Osteoblast (primary cell): ENCODE measurements around the gene COL20A1. TPM values are rescaled to one million over a fixed set of nuclear protein-coding genes. Genes with fewer than 3 reads are reported as not detected.
"Not testable (repeated sequence)": the region's sequence is repeated elsewhere in the genome, so short reads cannot be mapped to it uniquely, and the experiment has no call there.

Experiments
- DNase-seq: peaks from one replicate; pipeline ENCODE4 v3.0.0; 2011; ENCODE audit warnings: low spot score, mixed read lengths; ENCODE audit not compliant: insufficient read length; ENCODE audit errors: missing footprints
- H2AFZ ChIP-seq: 2 replicates; pipeline ENCODE4 v1.6.0; 2011; ENCODE audit warnings: mild to moderate bottlenecking, low read length
- H3K27ac ChIP-seq: 2 replicates; pipeline ENCODE4 v1.5.1; 2011; ENCODE audit warnings: mild to moderate bottlenecking, low read depth, low read length, moderate library complexity
- H3K27me3 ChIP-seq: 2 replicates; pipeline ENCODE4 v1.6.0; 2012; ENCODE audit warnings: mild to moderate bottlenecking, control low read depth, inconsistent platforms, low read length, moderate library complexity; ENCODE audit not compliant: insufficient read depth
- H3K36me3 ChIP-seq: 2 replicates; pipeline ENCODE4 v1.5.1; 2011; ENCODE audit warnings: mild to moderate bottlenecking, low read length, control low read depth, moderate library complexity; ENCODE audit not compliant: insufficient read depth
- H3K4me1 ChIP-seq: 2 replicates; pipeline ENCODE4 v1.5.1; 2011; ENCODE audit warnings: mild to moderate bottlenecking, low read length, control low read depth, moderate library complexity; ENCODE audit not compliant: insufficient read depth
- H3K4me2 ChIP-seq: 2 replicates; pipeline ENCODE4 v1.6.0; 2011; ENCODE audit warnings: mild to moderate bottlenecking, low read length; ENCODE audit not compliant: insufficient read depth
- H3K4me3 ChIP-seq: fragments of 200-600 bp; sonication (generic); 3 replicates; pipeline ENCODE4 v1.5.1; 2012; ENCODE audit warnings: mild to moderate bottlenecking, low read length, inconsistent platforms; ENCODE audit not compliant: insufficient read depth
- H3K79me2 ChIP-seq: 2 replicates; pipeline ENCODE4 v1.6.0; 2012; ENCODE audit warnings: mild to moderate bottlenecking, low read length, control low read depth, inconsistent platforms; ENCODE audit not compliant: insufficient read depth
- H3K9me3 ChIP-seq: 2 replicates; pipeline ENCODE4 v1.5.1; 2011; ENCODE audit warnings: low read depth, low read length, control low read depth
- H4K20me1 ChIP-seq: 2 replicates; pipeline ENCODE4 v1.6.0; 2012; ENCODE audit warnings: mild to moderate bottlenecking, low read length, control low read depth; ENCODE audit not compliant: insufficient read depth
- CTCF ChIP-seq: IDR thresholded peaks from 2 replicates; pipeline ENCODE4 v1.5.1; 2011; ENCODE audit warnings: mild to moderate bottlenecking, low read depth, low read length, moderate library complexity; ENCODE audit errors: extremely low read depth
- total RNA-seq: library from RNA; depleted of rRNA; stranded (reverse); fragments of >200 nt; gene quantifications from 2 replicates; pipeline ENCODE4 v1.2.3, GENCODE V29; 2012

Gene COL20A1
- total RNA-seq, 1 donor, result not detected

DNA sequence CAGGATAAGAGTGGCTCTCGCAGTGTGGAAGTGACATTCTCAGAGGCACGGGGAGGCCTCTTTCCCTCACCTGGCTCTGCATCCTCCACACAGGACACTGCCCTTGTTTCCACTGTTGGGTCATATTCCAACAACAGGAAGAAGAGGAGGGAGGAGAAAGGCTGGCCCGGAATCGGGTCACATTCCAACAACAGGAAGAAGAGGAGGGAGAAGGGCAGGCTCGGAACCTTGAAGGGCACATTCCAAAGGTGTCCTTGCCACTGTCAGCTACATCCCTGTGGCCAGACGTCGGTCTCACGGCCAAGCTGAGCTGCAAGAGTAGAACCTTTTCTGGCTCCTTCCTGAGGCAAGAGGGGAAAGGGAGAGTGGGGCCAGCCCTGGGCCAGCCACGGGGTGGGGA, 42.7 kb downstream of the COL20A1 start:
- H3K4me3 ChIP-seq, result no peak overlapping the region
- peaks cover 3% of the 10 kb centered on the region for H3K9me3 ChIP-seq
- DNase-seq, result no peak
- no peak overlapping the region for H3K4me2 ChIP-seq
- H3K4me1 ChIP-seq, result peaks cover 13% of the 10 kb centered on the region
- no peak for TF ChIP-seq CTCF
- peaks cover 17% of the 10 kb centered on the region for H3K27me3 ChIP-seq
- no peaks in the 10 kb centered on the region for H4K20me1 ChIP-seq
- H3K36me3 ChIP-seq, result no peaks in the 10 kb centered on the region
- H3K27ac ChIP-seq, result no peak overlapping the region
- no peaks in the 10 kb centered on the region for H3K79me2 ChIP-seq
- H2AFZ ChIP-seq, result no peak overlapping the region

- H3K4me1 ChIP-seq, result peaks cover 13% of the 10 kb centered on the region
- no peak for TF ChIP-seq CTCF
Measured at GRCh38 chr20:63336232-63336752, 43.3 kb downstream of the COL20A1 start.

DNA sequence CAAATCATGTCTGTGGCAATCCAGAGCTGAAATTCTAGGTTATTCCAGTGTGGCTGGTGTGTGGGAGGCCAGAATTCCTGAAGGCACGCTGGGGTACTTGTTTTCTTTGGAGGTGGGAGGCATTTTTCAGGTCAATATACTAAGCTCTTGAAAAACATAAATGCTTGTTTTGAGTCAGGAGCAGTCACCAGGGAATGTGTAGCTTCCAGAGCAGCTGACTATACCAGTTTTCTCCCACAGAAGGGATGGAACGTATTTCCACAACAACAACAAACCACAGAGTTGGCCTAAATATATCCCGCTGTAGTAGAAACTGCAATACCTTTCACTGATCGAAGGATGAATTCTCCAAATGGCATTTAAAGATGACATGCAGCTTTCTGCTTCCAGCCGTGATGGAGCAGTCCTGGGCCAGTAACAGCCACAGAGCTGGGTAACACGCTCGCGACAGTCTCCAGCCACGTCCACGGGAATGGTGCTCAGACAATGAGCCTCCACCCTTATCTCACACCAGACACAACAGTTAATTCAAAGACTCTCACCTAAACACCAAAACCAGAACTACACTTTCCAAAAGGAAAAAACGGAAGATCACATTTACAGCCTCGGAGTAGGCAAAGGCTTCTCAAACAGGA, 44.9 kb downstream of the COL20A1 start:
- no peaks in the 10 kb centered on the region for H3K9me3 ChIP-seq
- peak; percentile 94 for DNase-seq
- H2AFZ ChIP-seq, result no peak overlapping the region
- H3K4me1 ChIP-seq, result peaks cover 13% of the 10 kb centered on the region
- peak overlapping the region; percentile 46 for H3K4me2 ChIP-seq
- no peaks in the 10 kb centered on the region for H3K36me3 ChIP-seq
- no peaks in the 10 kb centered on the region for H3K79me2 ChIP-seq
- no peak overlapping the region for H3K4me3 ChIP-seq
- no peaks in the 10 kb centered on the region for H4K20me1 ChIP-seq
- no peak overlapping the region for H3K27ac ChIP-seq
- peaks cover 23% of the 10 kb centered on the region for H3K27me3 ChIP-seq
- TF ChIP-seq CTCF, result no peak

More at GRCh38 chr20:63336232-63336752, 43.3 kb downstream of the COL20A1 start:
- no peaks in the 10 kb centered on the region for H4K20me1 ChIP-seq
- no peak overlapping the region for H3K4me3 ChIP-seq
- no peaks in the 10 kb centered on the region for H3K36me3 ChIP-seq
- H3K27ac ChIP-seq, result no peak overlapping the region
- no peak for DNase-seq
- peaks cover 3% of the 10 kb centered on the region for H3K9me3 ChIP-seq
- H3K27me3 ChIP-seq, result peaks cover 21% of the 10 kb centered on the region
- no peaks in the 10 kb centered on the region for H3K79me2 ChIP-seq
- no peak overlapping the region for H3K4me2 ChIP-seq
- H2AFZ ChIP-seq, result no peak overlapping the region

DNA sequence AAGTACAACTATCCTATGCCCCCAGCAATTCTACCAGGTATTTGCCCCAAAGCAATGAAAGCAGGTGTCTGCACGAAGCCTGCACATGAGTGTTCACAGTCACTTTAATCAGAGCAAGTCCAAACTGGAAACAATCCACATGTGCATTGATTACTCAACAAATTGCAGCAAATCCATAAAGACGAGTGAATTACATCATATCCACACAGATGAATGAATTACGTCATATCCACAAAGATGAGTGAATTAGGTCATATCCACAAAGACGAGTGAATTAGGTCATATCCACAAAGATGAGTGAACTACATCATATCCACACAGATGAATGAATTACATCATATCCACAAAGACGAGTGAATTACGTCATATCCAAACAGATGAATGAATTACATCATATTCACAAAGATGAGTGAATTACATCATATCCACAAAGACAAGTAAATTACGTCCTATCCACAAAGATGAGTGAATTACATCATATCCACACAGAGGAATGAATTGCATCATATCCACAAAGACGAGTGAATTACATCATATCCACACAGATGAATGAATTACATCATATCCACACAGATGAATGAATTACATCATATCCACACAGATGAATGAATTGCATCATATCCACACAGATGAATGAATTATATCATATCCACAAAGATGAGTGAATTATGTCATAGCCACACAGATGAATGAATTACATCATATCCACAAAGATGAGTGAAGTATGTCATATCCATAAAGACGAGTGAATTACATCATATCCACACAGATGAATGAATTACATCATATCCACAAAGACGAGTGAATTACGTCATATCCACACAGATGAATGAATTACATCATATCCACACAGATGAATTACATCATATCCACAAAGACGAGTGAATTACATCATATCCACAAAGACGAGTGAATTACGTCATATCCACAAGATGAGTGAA, 46.4 kb downstream of the COL20A1 start:
- not testable (repeated sequence) for H3K4me2 ChIP-seq, H2AFZ ChIP-seq, H4K20me1 ChIP-seq, H3K36me3 ChIP-seq, H3K9me3 ChIP-seq, H3K27ac ChIP-seq, H3K4me3 ChIP-seq, H3K79me2 ChIP-seq, DNase-seq
- Histone ChIP-seq H3K4me1 (peaks cover 13% of the 10 kb centered on the region), H3K27me3 (peaks cover 34% of the 10 kb centered on the region)

DNA sequence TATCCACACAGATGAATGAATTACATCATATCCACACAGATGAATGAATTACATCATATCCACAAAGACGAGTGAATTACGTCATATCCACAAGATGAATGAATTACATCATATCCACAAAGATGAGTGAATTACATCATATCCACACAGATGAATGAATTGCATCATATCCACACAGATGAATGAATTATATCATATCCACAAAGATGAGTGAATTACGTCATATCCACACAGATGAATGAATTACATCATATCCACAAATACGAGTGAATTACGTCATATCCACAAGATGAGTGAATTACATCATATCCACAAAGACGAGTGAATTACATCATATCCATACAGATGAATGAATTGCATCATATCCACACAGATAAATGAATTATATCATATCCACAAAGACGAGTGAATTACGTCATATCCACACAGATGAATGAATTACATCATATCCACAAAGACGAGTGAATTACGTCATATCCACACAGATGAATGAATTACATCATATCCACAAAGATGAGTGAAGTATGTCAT, 47.2 kb downstream of the COL20A1 start:
- peaks cover 13% of the 10 kb centered on the region for H3K4me1 ChIP-seq
- H3K79me2 ChIP-seq, H3K27ac ChIP-seq, H3K9me3 ChIP-seq, DNase-seq, H3K4me3 ChIP-seq, H3K36me3 ChIP-seq, H4K20me1 ChIP-seq, H2AFZ ChIP-seq, H3K4me2 ChIP-seq: not testable (repeated sequence)
- H3K27me3 ChIP-seq, result peaks cover 34% of the 10 kb centered on the region
